ENCODE measurements around the gene SEMA6B. TPM values are rescaled to one million over a fixed set of nuclear protein-coding genes. Genes with fewer than 3 reads are reported as not detected.

The SEMA6B gene
- total RNA-seq, 1 experiment from 2014 or later = 38.4 TPM

DNA sequence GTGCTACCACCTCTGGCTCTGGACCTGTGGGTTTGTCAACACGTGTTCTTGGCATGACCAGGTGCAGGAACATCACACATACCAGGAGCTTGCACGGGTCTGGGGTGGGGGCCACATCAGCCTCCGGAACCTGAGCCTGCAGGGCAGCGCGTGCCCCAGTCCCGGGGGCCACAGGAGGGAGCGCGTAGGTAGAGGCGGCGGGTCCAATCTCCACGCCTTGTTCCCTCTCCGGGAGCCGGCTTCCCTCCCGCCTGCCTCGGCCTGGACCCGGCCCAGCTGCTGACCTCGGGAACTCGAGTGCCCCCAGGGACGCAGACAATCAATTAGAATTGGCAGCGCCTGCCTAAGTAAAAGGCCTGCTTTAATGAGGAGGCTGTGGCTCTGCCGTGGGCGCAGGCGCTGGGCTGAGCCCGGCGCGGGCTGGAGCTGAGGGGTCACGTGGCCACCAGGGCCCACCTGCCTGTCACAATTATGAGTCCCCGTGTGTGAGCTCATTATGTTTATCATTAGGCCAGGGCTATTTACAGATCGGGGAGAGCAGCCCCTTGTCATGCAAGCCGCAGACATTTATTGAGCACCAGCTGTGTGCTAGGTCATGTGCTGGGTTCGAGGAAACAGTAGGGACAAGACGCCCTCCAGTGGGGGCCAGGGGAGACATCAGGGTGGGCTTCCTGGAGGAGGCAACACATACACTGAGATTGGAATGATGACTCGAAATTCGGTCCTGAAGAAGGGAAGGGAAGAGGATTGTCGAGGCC lies 47.6 kb upstream of the SEMA6B start:
- Histone ChIP-seq H3K9me3 (ENCODE audit: control insufficient read depth, low read depth, low read length) (no peaks in the 10 kb centered on the region), H3K56ac (ENCODE audit: insufficient read length, low read depth, low read length) (no peak overlapping the region), H3K23me2 (ENCODE audit: insufficient read length, low read depth, low read length, poor library complexity, severe bottlenecking) (peaks cover 6% of the 10 kb centered on the region), H4K8ac (replicated peaks; ENCODE audit: insufficient read length, low read depth, low read length) (no peak overlapping the region), H4K20me1 (ENCODE audit: control insufficient read depth, insufficient read depth, insufficient read length) (no peaks in the 10 kb centered on the region), H2BK12ac (ENCODE audit: insufficient read length, low read depth, low read length) (no peak overlapping the region), H3K14ac (ENCODE audit: insufficient read depth, low read length) (no peak overlapping the region; the same call in 1 of the 2 replicates), H4K5ac (ENCODE audit: insufficient read length, low read depth, low read length) (no peak overlapping the region), H2AFZ (ENCODE audit: low read length) (no peak overlapping the region), H3K4ac (ENCODE audit: low read depth, low read length) (no peak overlapping the region), H2AK5ac (ENCODE audit: insufficient read length, low read length) (no peak overlapping the region), H3K27ac (ENCODE audit: insufficient read length, low read depth, low read length) (no peak overlapping the region), H3K27me3 (ENCODE audit: insufficient read depth, low read length) (no peaks in the 10 kb centered on the region), H3K79me1 (ENCODE audit: insufficient read depth, low read depth, low read length, poor library complexity, severe bottlenecking) (no peaks in the 10 kb centered on the region), H3T11ph (ENCODE audit: low read length) (no peak overlapping the region), H2BK15ac (ENCODE audit: low read depth, low read length) (no peak overlapping the region), H3K18ac (ENCODE audit: insufficient read length, low read depth, low read length) (no peak overlapping the region), H3K79me2 (ENCODE audit: insufficient read depth, low read length) (no peaks in the 10 kb centered on the region), H4K91ac (ENCODE audit: insufficient read length, low read depth, low read length) (no peak overlapping the region), H3K9ac (ENCODE audit: extremely low read depth, insufficient read length, low read length) (no peak overlapping the region), H3K23ac (ENCODE audit: insufficient read length, low read depth, low read length) (no peak overlapping the region), H2BK20ac (ENCODE audit: low read depth, low read length, poor library complexity, severe bottlenecking) (no peak overlapping the region), H3K4me2 (ENCODE audit: insufficient read depth, insufficient read length, low read length) (peak overlapping the region; percentile 40), H3K4me1 (ENCODE audit: insufficient read depth, low read length) (no peaks in the 10 kb centered on the region), H2BK120ac (ENCODE audit: low read depth, low read length, poor library complexity, severe bottlenecking) (peak overlapping the region; percentile 48), H2BK5ac (ENCODE audit: insufficient read length, low read length) (no peak overlapping the region)
- no CpG with 5 or more reads among the region's 35 CpGs for WGBS (ENCODE audit: extremely low coverage, insufficient read length, low lambda C conversion rate)
- TF ChIP-seq, protein P1, sequence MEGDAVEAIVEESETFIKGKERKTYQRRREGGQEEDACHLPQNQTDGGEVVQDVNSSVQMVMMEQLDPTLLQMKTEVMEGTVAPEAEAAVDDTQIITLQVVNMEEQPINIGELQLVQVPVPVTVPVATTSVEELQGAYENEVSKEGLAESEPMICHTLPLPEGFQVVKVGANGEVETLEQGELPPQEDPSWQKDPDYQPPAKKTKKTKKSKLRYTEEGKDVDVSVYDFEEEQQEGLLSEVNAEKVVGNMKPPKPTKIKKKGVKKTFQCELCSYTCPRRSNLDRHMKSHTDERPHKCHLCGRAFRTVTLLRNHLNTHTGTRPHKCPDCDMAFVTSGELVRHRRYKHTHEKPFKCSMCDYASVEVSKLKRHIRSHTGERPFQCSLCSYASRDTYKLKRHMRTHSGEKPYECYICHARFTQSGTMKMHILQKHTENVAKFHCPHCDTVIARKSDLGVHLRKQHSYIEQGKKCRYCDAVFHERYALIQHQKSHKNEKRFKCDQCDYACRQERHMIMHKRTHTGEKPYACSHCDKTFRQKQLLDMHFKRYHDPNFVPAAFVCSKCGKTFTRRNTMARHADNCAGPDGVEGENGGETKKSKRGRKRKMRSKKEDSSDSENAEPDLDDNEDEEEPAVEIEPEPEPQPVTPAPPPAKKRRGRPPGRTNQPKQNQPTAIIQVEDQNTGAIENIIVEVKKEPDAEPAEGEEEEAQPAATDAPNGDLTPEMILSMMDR (conservative IDR thresholded peaks at IDR 0.05) = peak; percentile 48
- H3K9me3 Mint-ChIP-seq = no peaks in the 10 kb centered on the region; a peak in 1 of 5 replicates
- DNase-seq = peak; percentile 74
- peaks cover 29% of the 10 kb centered on the region for H3K27me3 Mint-ChIP-seq (ENCODE audit: low read depth)
- H3K4me3 Mint-ChIP-seq = no peak overlapping the region
- H3K36me3 Mint-ChIP-seq (ENCODE audit: insufficient read depth in 1 of 3, low read depth in 3 of 3) = no peaks in the 10 kb centered on the region
- no peak overlapping the region for H3K27ac Mint-ChIP-seq
- H3K4me1 Mint-ChIP-seq = peaks cover 12 to 20% of the 10 kb centered on the region in 2 experiments

Measured in H9 (cell line).